Vagina (tissue), 2 donors: ENCODE data around the gene ADGRG4. TPM values are rescaled to one million over a fixed set of nuclear protein-coding genes. Genes with fewer than 3 reads are reported as not detected.

Source experiments
- DNase-seq, 2 donors: peaks; one replicate each; pipeline ENCODE4 v3.0.0-alpha.2; 2017; ENCODE audit errors: extremely low spot score in 2 of 2
- H3K27ac ChIP-seq: fragments of 200-600 bp; sonication (generic); one replicate; pipeline ENCODE4 v1.5.1; 2019
- H3K27me3 ChIP-seq: fragments of 200-600 bp; sonication (generic); one replicate; pipeline ENCODE4 v1.5.1; 2019
- H3K36me3 ChIP-seq, 2 donors: fragments of 200-600 bp; sonication (generic); one replicate each; pipeline ENCODE4 v1.5.1; 2017 to 2019
- H3K4me1 ChIP-seq: fragments of 200-600 bp; sonication (generic); one replicate; pipeline ENCODE4 v1.5.1; 2019
- H3K4me3 ChIP-seq, 2 donors: fragments of 200-600 bp; sonication (generic); 1 replicate in 1 of 2; 2 replicates in 1 of 2; pipeline ENCODE4 v1.5.1; 2016 to 2019
- H3K9me3 ChIP-seq: fragments of 200-600 bp; sonication (generic); one replicate; pipeline ENCODE4 v1.5.1; 2019
- CTCF ChIP-seq, 3 experiments: fragments of 450-650 bp in 2 of 3; fragments of 200-600 bp in 1 of 3; sonication (generic) in 1 of 3; IDR thresholded peaks; one replicate each; pipeline ENCODE4 v1.5.1; 2017 to 2019; ENCODE audit warnings: antibody characterized with exemption in 3 of 3, mild to moderate bottlenecking in 2 of 3, moderate library complexity in 2 of 3
- POLR2A ChIP-seq, 2 donors: fragments of 450-650 bp; IDR thresholded peaks; one replicate each; pipeline ENCODE4 v1.6.1; 2017; ENCODE audit warnings: antibody characterized with exemption in 2 of 2, mild to moderate bottlenecking in 2 of 2, moderate library complexity in 2 of 2
- POLR2AphosphoS5 ChIP-seq, 2 donors: sonication (generic); formaldehyde crosslinking; IDR thresholded peaks; one replicate each; pipeline ENCODE4 v1.9.0; 2017; ENCODE audit warnings: antibody characterized with exemption in 2 of 2, mild to moderate bottlenecking in 2 of 2, low read depth in 1 of 2; ENCODE audit not compliant: insufficient read depth in 1 of 2
- intact Hi-C: fragments of 100-400 bp; cut with DNase I; formaldehyde crosslinking; loops from one replicate; pipeline ENCODE4 v1.15.1; 2023
- total RNA-seq: library from RNA; depleted of rRNA; stranded (reverse); fragments of >200 nt; gene quantifications from one replicate; pipeline ENCODE4 v1.2.3, GENCODE V29; 2016

ADGRG4 gene
- total RNA-seq, 1 donor from 2014 or later = 0.25 TPM

GRCh38 chrX:136421338-136421737 is 120.6 kb downstream of the ADGRG4 start:
- H3K4me3 ChIP-seq = no peak overlapping the region
- intact Hi-C loops = no loop called here
- no peaks in the 10 kb centered on the region for H3K36me3 ChIP-seq
- no peaks in the 10 kb centered on the region for H3K4me1 ChIP-seq
- no peaks in the 10 kb centered on the region for H3K27me3 ChIP-seq
- no peak overlapping the region for H3K27ac ChIP-seq
- no peak for DNase-seq
- H3K9me3 ChIP-seq = no peaks in the 10 kb centered on the region
- TF ChIP-seq POLR2AphosphoS5 (IDR thresholded peaks at IDR 0.05; ENCODE audit: insufficient read depth in 1 of 2, low read depth in 1 of 2) = no peak
- no peak for TF ChIP-seq POLR2A (IDR thresholded peaks at IDR 0.05)
- TF ChIP-seq CTCF (IDR thresholded peaks at IDR 0.05) = no peak

GRCh38 chrX:136423724-136424123 is 123.0 kb downstream of the ADGRG4 start:
- no peaks in the 10 kb centered on the region for H3K27me3 ChIP-seq
- no peak for DNase-seq
- no peaks in the 10 kb centered on the region for H3K9me3 ChIP-seq
- H3K4me1 ChIP-seq = no peaks in the 10 kb centered on the region
- no peaks in the 10 kb centered on the region for H3K36me3 ChIP-seq
- no peak overlapping the region for H3K27ac ChIP-seq
- intact Hi-C loops = no loop called here
- TF ChIP-seq POLR2AphosphoS5 (IDR thresholded peaks at IDR 0.05; ENCODE audit: insufficient read depth in 1 of 2, low read depth in 1 of 2) (no peak), POLR2A (IDR thresholded peaks at IDR 0.05) (no peak), CTCF (IDR thresholded peaks at IDR 0.05) (no peak)
- H3K4me3 ChIP-seq = no peak overlapping the region

- intact Hi-C loops = no loop called here
- TF ChIP-seq CTCF (IDR thresholded peaks at IDR 0.05) (no peak), POLR2AphosphoS5 (IDR thresholded peaks at IDR 0.05; ENCODE audit: insufficient read depth in 1 of 2, low read depth in 1 of 2) (no peak), POLR2A (IDR thresholded peaks at IDR 0.05) (no peak)
Measured at GRCh38 chrX:136425996-136426395, 125.2 kb downstream of the ADGRG4 start.

GRCh38 chrX:136431625-136432024 is 130.9 kb downstream of the ADGRG4 start:
- intact Hi-C loops = no loop called here
- TF ChIP-seq CTCF (IDR thresholded peaks at IDR 0.05) (no peak), POLR2AphosphoS5 (IDR thresholded peaks at IDR 0.05; ENCODE audit: insufficient read depth in 1 of 2, low read depth in 1 of 2) (no peak), POLR2A (IDR thresholded peaks at IDR 0.05) (no peak)
- H3K4me3 ChIP-seq = no peak overlapping the region
- H3K9me3 ChIP-seq = no peaks in the 10 kb centered on the region
- H3K27me3 ChIP-seq = no peaks in the 10 kb centered on the region
- no peak overlapping the region for H3K27ac ChIP-seq
- H3K4me1 ChIP-seq = no peaks in the 10 kb centered on the region
- no peaks in the 10 kb centered on the region for H3K36me3 ChIP-seq
- DNase-seq = no peak

More at GRCh38 chrX:136425996-136426395, 125.2 kb downstream of the ADGRG4 start:
- Histone ChIP-seq H3K36me3 (no peaks in the 10 kb centered on the region), H3K27ac (no peak overlapping the region), H3K27me3 (no peaks in the 10 kb centered on the region), H3K4me3 (no peak overlapping the region), H3K9me3 (no peaks in the 10 kb centered on the region), H3K4me1 (no peaks in the 10 kb centered on the region)
- no peak for DNase-seq

- no peak overlapping the region for H3K4me3 ChIP-seq
- no peak overlapping the region for H3K27ac ChIP-seq
- no peaks in the 10 kb centered on the region for H3K9me3 ChIP-seq
- no peak for DNase-seq
- H3K27me3 ChIP-seq = no peaks in the 10 kb centered on the region
- H3K4me1 ChIP-seq = no peaks in the 10 kb centered on the region
- no peak for TF ChIP-seq POLR2AphosphoS5 (IDR thresholded peaks at IDR 0.05; ENCODE audit: insufficient read depth in 1 of 2, low read depth in 1 of 2)
- no peak for TF ChIP-seq CTCF (IDR thresholded peaks at IDR 0.05)
- TF ChIP-seq POLR2A (IDR thresholded peaks at IDR 0.05) = no peak
- no peaks in the 10 kb centered on the region for H3K36me3 ChIP-seq
- intact Hi-C loops = no loop called here
Measured at GRCh38 chrX:136437774-136438173, 137.0 kb downstream of the ADGRG4 start.
